K562 (cell line): ENCODE results near the gene GGNBP2. TPM values are rescaled to one million over a fixed set of nuclear protein-coding genes. Genes with fewer than 3 reads are reported as not detected.

Source experiments
- CCAR2 ChIP-seq: fragments of 200-400 bp; formaldehyde crosslinking; IDR thresholded peaks from 2 replicates; pipeline ENCODE4 v1.6.1; 2017; ENCODE audit warnings: mild to moderate bottlenecking, low read depth, low read length
- CTCFL ChIP-seq: IDR thresholded peaks from 2 replicates; pipeline ENCODE4 v1.6.1; 2011; ENCODE audit warnings: borderline replicate concordance, low read depth, mild to moderate bottlenecking, moderate library complexity, low read length; ENCODE audit not compliant: insufficient read depth, poor library complexity, severe bottlenecking
- CXXC5 ChIP-seq: fragments of 250-450 bp; sonication (Bioruptor Pico); IDR thresholded peaks from 2 replicates; pipeline ENCODE4 v1.8.0; 2022; ENCODE audit warnings: inconsistent platforms, mild to moderate bottlenecking, moderate library complexity
- DMBX1 ChIP-seq: fragments of 250-450 bp; sonication (Bioruptor Pico); IDR thresholded peaks from 2 replicates; pipeline ENCODE4 v1.8.0; 2022; ENCODE audit warnings: inconsistent platforms, mild to moderate bottlenecking, moderate library complexity, borderline replicate concordance
- E2F4 ChIP-seq: sonication (generic); formaldehyde crosslinking; IDR thresholded peaks from 2 replicates; pipeline ENCODE4 v1.8.0; 2022; ENCODE audit warnings: mild to moderate bottlenecking, low read depth, missing genetic modification reagents
- KDM5B ChIP-seq: fragments of 200-600 bp; sonication (generic); IDR thresholded peaks from 2 replicates; pipeline ENCODE4 v1.6.1; 2012; ENCODE audit warnings: low read depth, mild to moderate bottlenecking, moderate library complexity, low read length, control low read depth, inconsistent platforms; ENCODE audit not compliant: insufficient replicate concordance
- MLLT1 ChIP-seq, 2 experiments: fragments of 450-650 bp; IDR thresholded peaks; 2 replicates each; pipeline ENCODE4 v1.6.1; 2016
- NR1H2 ChIP-seq: sonication (generic); formaldehyde crosslinking; IDR thresholded peaks from 2 replicates; pipeline ENCODE4 v1.4.0; 2020; ENCODE audit warnings: mild to moderate bottlenecking, missing genetic modification reagents
- PURB ChIP-seq: sonication (generic); formaldehyde crosslinking; IDR thresholded peaks from 2 replicates; pipeline ENCODE4 v1.9.0; 2021; ENCODE audit warnings: low read depth, mild to moderate bottlenecking, missing genetic modification reagents
- REST ChIP-seq, 2 experiments: fragments of 450-650 bp; formaldehyde crosslinking in 1 of 2; IDR thresholded peaks; 2 replicates each; pipeline versions ENCODE4 v1.4.0 to v1.6.1; 2014 to 2020; ENCODE audit warnings: mild to moderate bottlenecking in 2 of 2, borderline replicate concordance in 1 of 2, low read depth in 1 of 2
- TSC22D4 ChIP-seq: fragments of 450-650 bp; IDR thresholded peaks from 2 replicates; pipeline ENCODE4 v1.6.1; 2016; ENCODE audit warnings: missing genetic modification characterization, missing biosample characterization, control low read depth
- USF1 ChIP-seq: sonication (generic); formaldehyde crosslinking; IDR thresholded peaks from 2 replicates; pipeline ENCODE4 v1.9.0; 2022; ENCODE audit warnings: mild to moderate bottlenecking, missing genetic modification reagents
- polyA plus RNA-seq, 8 experiments: library from polyadenylated mRNA; depleted of rRNA in 4 of 8; stranded (reverse) in 5 of 8; unstranded in 3 of 8; fragments of >200 nt; fragmentation: Nextera tagmentation in 2 of 8; fragmentation: Illumina TruSeq in 1 of 8; extraction: Ambion mirVana in 2 of 8; extraction: Trizol in 1 of 8; gene quantifications; 2 replicates each; pipeline versions ENCODE4 v1.2.1 to v1.2.3, GENCODE V29; 2011 to 2014; ENCODE audit warnings: inconsistent platforms in 1 of 8, missing spikeins in 1 of 8
- total RNA-seq, 7 experiments: library from RNA; depleted of rRNA in 6 of 7; stranded (reverse); fragments of >200 nt in 6 of 7; fragmentation: Illumina TruSeq in 2 of 7; extraction: Trizol in 2 of 7; gene quantifications; 2 replicates each; pipeline versions ENCODE4 v1.2.1 to v1.2.3, GENCODE V29; 2011 to 2021; ENCODE audit warnings: low replicate concordance in 1 of 7

GGNBP2 gene
- total and polyA plus RNA-seq, 9 of the 15 experiments (the other 6 are each of a cell fraction or from before 2014, with no cell fraction given), result 35.7 to 96.6 (median 64.1) TPM

GRCh38 chr17:36608794-36609497, 64.2 kb downstream of the GGNBP2 start (continued):
- TF ChIP-seq REST (IDR thresholded peaks at IDR 0.05; ENCODE audit: borderline replicate concordance), result peak; percentile 53; the same call in 1 of the 2 replicates
- no peak for TF ChIP-seq REST (CRISPR knock-in tag; IDR thresholded peaks at IDR 0.05; ENCODE audit: low read depth)
- TF ChIP-seq MLLT1 (IDR thresholded peaks at IDR 0.05), result no peak
- no peak for TF ChIP-seq PURB
- no peak for TF ChIP-seq NR1H2 (CRISPR knock-in tag)
- TF ChIP-seq CTCFL, result peak; percentile 69
- TF ChIP-seq KDM5B, result no peak
- TF ChIP-seq E2F4 (CRISPR knock-in tag), result no peak
- no peak for TF ChIP-seq DMBX1 (CRISPR knock-in tag)
- TF ChIP-seq CXXC5, result peak; percentile 53; the same call in 1 of the 2 replicates
- TF ChIP-seq TSC22D4, result no peak
- TF ChIP-seq USF1 (CRISPR knock-in tag), result peak; percentile 85
- TF ChIP-seq CCAR2, result no peak
